ENCODE data around the gene C19orf12. TPM values are rescaled to one million over a fixed set of nuclear protein-coding genes. Genes with fewer than 3 reads are reported as not detected.
"Not testable (repeated sequence)": the region's sequence is repeated elsewhere in the genome, so short reads cannot be mapped to it uniquely, and the experiment has no call there.

Gene C19orf12
- total RNA-seq, 5 donors from 2014 or later (not counting 1 experiment from before 2014, with no cell fraction given) = 25.1 to 38.7 (median 34.2) TPM

DNA sequence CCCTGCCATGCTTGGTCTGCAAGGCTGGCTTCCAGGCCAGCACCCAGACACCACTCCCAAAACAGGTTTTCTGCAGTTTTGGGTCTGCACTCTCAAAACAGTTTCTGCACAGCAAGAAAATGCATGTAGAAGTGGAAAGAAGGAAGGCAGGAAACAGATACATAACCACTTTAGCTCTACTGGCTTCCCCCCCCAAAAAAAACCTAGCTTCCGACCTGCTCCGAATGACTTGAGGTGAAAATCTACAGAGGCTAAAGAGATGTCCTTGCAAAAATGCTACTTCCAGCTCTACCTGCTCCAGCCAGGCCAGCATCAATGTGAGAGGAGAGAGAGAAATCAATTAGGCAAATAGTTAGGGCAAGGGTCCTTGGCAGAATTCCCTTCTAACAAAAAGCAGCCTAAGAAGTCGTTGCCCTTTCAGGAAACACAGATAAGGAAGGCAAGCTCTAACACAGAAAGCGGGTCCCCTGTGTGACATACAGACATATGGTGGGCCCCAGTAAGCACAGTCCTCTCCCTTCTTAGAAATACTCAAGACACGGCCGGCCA, 3.4 kb downstream of the C19orf12 start:
- Mint-ChIP-seq H3K36me3 (peaks cover 11% of the 10 kb centered on the region), H3K27me3 (no peaks in the 10 kb centered on the region), H3K27ac (peak overlapping the region; percentile 91 to 97), H3K4me1 (peaks cover 76 to 79% (median 78%) of the 10 kb centered on the region in 3 donors), H3K4me3 (peak overlapping the region; percentile 58 to 85 (median 70)), H3K9me3 (no peaks in the 10 kb centered on the region)
- H3K4me3 ChIP-seq (ENCODE audit: control insufficient read depth in 1 of 2, extremely low read depth in 1 of 2, low read length in 1 of 2) = peak overlapping the region in 1 of 2 donors; percentile 24
- 77% methylated on average over 3 of the region's 6 CpGs for WGBS (ENCODE audit: insufficient coverage)
- peaks cover 3 to 19% of the 10 kb centered on the region in 2 donors for H3K36me3 ChIP-seq (ENCODE audit: control insufficient read depth in 2 of 2, extremely low read depth in 1 of 2, insufficient read depth in 1 of 2, low read length in 1 of 2)
- H3K27ac ChIP-seq (ENCODE audit: low read length) = peak overlapping the region; percentile 70
- H3K27me3 ChIP-seq (replicated peaks in 1 of 2; ENCODE audit: control insufficient read depth in 2 of 2, extremely low read depth in 1 of 2, insufficient read depth in 2 of 2, low read length in 1 of 2) = no peaks in the 10 kb centered on the region
- DNase-seq (peak in 7 of 35 experiments; percentile 17 to 48 (median 30)), ATAC-seq (replicated peaks in 1 of 4) (no peak)
- H3K9me3 ChIP-seq = no peaks in the 10 kb centered on the region
- H3K4me1 ChIP-seq (ENCODE audit: control insufficient read depth in 1 of 2, extremely low read depth in 1 of 2, insufficient read depth in 2 of 2, low read length in 2 of 2) = peaks cover 40 to 87% of the 10 kb centered on the region in 2 experiments
- CTCF ChIA-PET = interaction anchor here (0.6 to 3.8 kb wide), 10 partner anchors 9 to 159 kb away, joined by 3 to 15 read pairs (median 5); partner anchors contain the start of gene POP4 (in 1 of the 2)
- POLR2A ChIA-PET = no interaction called here

DNA sequence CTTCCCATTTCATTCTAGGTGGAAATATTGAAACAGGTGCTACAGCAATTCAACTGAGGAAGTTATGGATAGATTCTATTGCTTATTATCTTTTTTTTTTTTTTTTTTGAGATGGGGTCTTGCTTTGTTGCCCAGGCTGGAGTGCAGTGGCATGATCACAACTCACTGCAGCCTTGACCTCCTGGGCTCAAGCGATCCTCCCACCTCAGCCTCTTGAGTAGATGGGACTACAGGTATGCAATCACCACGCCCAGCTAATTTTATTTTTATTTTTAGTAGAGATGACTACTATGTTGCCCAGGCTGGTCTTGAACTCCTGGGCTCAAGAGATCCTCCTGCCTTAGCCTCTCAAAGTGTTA, 5.6 kb downstream of the C19orf12 start:
- H3K9me3 ChIP-seq; POLR2A ChIA-PET; H3K9me3 Mint-ChIP-seq; H3K27me3 ChIP-seq (replicated peaks in 1 of 2; ENCODE audit: control insufficient read depth in 2 of 2, extremely low read depth in 1 of 2, insufficient read depth in 2 of 2, low read length in 1 of 2); ATAC-seq (replicated peaks in 1 of 4); H3K27me3 Mint-ChIP-seq; H3K27ac ChIP-seq (ENCODE audit: low read length); H3K4me3 ChIP-seq (ENCODE audit: control insufficient read depth in 1 of 2, extremely low read depth in 1 of 2, low read length in 1 of 2); DNase-seq; CTCF ChIA-PET: not testable (repeated sequence)
- Mint-ChIP-seq H3K4me3 (peak overlapping the region in 1 of 3 donors; percentile 85), H3K4me1 (peaks cover 72 to 84% (median 78%) of the 10 kb centered on the region in 3 donors), H3K36me3 (peaks cover 27% of the 10 kb centered on the region), H3K27ac (peak overlapping the region in 1 of 2 donors; percentile 91)
- H3K36me3 ChIP-seq (ENCODE audit: control insufficient read depth in 2 of 2, extremely low read depth in 1 of 2, insufficient read depth in 1 of 2, low read length in 1 of 2) = peaks cover 6 to 38% of the 10 kb centered on the region in 2 donors
- WGBS (ENCODE audit: insufficient coverage) = no CpG with 5 or more reads among the region's 2 CpGs
- peaks cover 36 to 74% of the 10 kb centered on the region in 2 experiments for H3K4me1 ChIP-seq (ENCODE audit: control insufficient read depth in 1 of 2, extremely low read depth in 1 of 2, insufficient read depth in 2 of 2, low read length in 2 of 2)

DNA sequence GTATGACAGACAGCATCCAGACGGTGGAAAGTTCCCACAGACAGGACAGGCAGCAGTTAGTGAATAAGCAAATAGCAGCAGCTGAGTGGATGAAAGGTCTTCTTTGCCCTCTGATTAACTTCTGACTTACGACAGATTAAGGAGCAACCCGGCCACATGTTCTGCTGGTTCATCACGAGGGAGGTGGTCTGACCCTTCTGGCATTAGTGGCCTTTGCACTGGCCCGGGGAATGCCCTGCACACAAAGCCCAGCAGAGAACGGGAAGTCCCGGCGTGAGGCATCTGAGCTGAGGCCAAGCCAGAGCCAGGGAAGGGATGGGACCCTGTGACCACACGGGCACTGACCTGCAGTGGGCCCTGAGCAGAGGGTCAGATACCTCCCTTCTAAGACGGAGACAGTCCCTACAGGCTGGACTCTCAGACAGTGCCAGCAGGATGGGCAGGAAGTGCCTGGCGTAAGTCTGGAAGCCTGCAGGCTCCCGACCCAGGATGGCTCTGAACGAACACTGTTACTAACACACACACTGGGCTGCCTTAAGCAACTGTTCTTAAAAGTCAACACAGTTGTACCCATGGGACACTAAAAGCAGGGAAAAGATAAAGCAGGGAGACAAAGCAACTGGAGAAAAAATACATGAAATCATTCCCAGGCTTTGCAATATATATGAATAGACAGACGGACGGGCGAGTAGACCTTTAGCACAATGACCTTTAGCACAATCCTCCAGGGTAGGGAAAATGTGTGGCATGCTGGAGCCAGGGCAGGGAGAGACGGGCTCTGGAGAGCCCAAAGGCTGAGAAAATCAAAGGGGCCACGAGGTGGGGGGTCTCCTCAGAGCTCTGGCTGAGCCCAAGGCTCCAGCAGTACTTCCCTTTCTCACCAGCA, 6.3 kb downstream of the C19orf12 start:
- no peak overlapping the region for H3K4me3 ChIP-seq (ENCODE audit: control insufficient read depth in 1 of 2, extremely low read depth in 1 of 2, low read length in 1 of 2)
- ChIA-PET CTCF (no interaction called here), POLR2A (no interaction called here)
- H3K4me1 ChIP-seq (ENCODE audit: control insufficient read depth in 1 of 2, extremely low read depth in 1 of 2, insufficient read depth in 2 of 2, low read length in 2 of 2) = peaks cover 32 to 68% of the 10 kb centered on the region in 2 experiments
- Mint-ChIP-seq H3K27ac (peak overlapping the region; percentile 67 to 84), H3K9me3 (no peaks in the 10 kb centered on the region), H3K4me1 (peaks cover 68 to 78% (median 73%) of the 10 kb centered on the region in 3 donors), H3K4me3 (peak overlapping the region in 1 of 3 donors; percentile 46), H3K27me3 (no peaks in the 10 kb centered on the region), H3K36me3 (peaks cover 28% of the 10 kb centered on the region)
- no peak for DNase-seq
- WGBS (ENCODE audit: insufficient coverage) = 95% methylated on average over 10 of the region's 18 CpGs
- no peak for ATAC-seq (replicated peaks in 1 of 4)
- H3K27ac ChIP-seq (ENCODE audit: low read length) = no peak overlapping the region
- H3K9me3 ChIP-seq = no peaks in the 10 kb centered on the region
- H3K36me3 ChIP-seq (ENCODE audit: control insufficient read depth in 2 of 2, extremely low read depth in 1 of 2, insufficient read depth in 1 of 2, low read length in 1 of 2) = peaks cover 6 to 41% of the 10 kb centered on the region in 2 donors
- no peaks in the 10 kb centered on the region for H3K27me3 ChIP-seq (replicated peaks in 1 of 2; ENCODE audit: control insufficient read depth in 2 of 2, extremely low read depth in 1 of 2, insufficient read depth in 2 of 2, low read length in 1 of 2)

- no peaks in the 10 kb centered on the region for H3K9me3 ChIP-seq
- ATAC-seq (replicated peaks in 1 of 4) (no peak), DNase-seq (no peak)
- CTCF ChIA-PET = interaction anchor here (0.8 to 1.1 kb wide), 2 partner anchors 10 to 15 kb away, joined by 5 read pairs; no protein-coding TSS in a partner anchor
- Mint-ChIP-seq H3K27me3 (no peaks in the 10 kb centered on the region), H3K4me3 (no peak overlapping the region), H3K36me3 (peaks cover 28% of the 10 kb centered on the region), H3K4me1 (peaks cover 46 to 57% (median 52%) of the 10 kb centered on the region in 3 donors), H3K9me3 (no peaks in the 10 kb centered on the region), H3K27ac (peak overlapping the region in 1 of 2 donors; percentile 22)
- H3K4me1 ChIP-seq (ENCODE audit: control insufficient read depth in 1 of 2, extremely low read depth in 1 of 2, insufficient read depth in 2 of 2, low read length in 2 of 2) = peaks cover 17 to 46% of the 10 kb centered on the region in 2 experiments
- no peak overlapping the region for H3K27ac ChIP-seq (ENCODE audit: low read length)
- POLR2A ChIA-PET = no interaction called here
- no peaks in the 10 kb centered on the region for H3K27me3 ChIP-seq (replicated peaks in 1 of 2; ENCODE audit: control insufficient read depth in 2 of 2, extremely low read depth in 1 of 2, insufficient read depth in 2 of 2, low read length in 1 of 2)
- H3K4me3 ChIP-seq (ENCODE audit: control insufficient read depth in 1 of 2, extremely low read depth in 1 of 2, low read length in 1 of 2) = no peak overlapping the region
- WGBS (ENCODE audit: insufficient coverage) = 90% methylated on average over 4 of the region's 6 CpGs
- peaks cover 11 to 56% of the 10 kb centered on the region in 2 donors for H3K36me3 ChIP-seq (ENCODE audit: control insufficient read depth in 2 of 2, extremely low read depth in 1 of 2, insufficient read depth in 1 of 2, low read length in 1 of 2)
Observed at GRCh38 chr19:29706635-29707034, 8.4 kb downstream of the C19orf12 start.

- no peak for ATAC-seq (replicated peaks in 1 of 4)
- H3K4me3 Mint-ChIP-seq = no peak overlapping the region
- no peaks in the 10 kb centered on the region for H3K27me3 Mint-ChIP-seq
- H3K27ac Mint-ChIP-seq = peak overlapping the region; percentile 15 to 28
- peaks cover 11 to 59% of the 10 kb centered on the region in 2 donors for H3K36me3 ChIP-seq (ENCODE audit: control insufficient read depth in 2 of 2, extremely low read depth in 1 of 2, insufficient read depth in 1 of 2, low read length in 1 of 2)
- DNase-seq = no peak
- POLR2A ChIA-PET = interaction anchor here in 1 of 2 donors (1.0 kb wide), 1 partner anchor 95 kb away, joined by 4 read pairs; no protein-coding TSS in a partner anchor
- H3K27me3 ChIP-seq (replicated peaks in 1 of 2; ENCODE audit: control insufficient read depth in 2 of 2, extremely low read depth in 1 of 2, insufficient read depth in 2 of 2, low read length in 1 of 2) = no peaks in the 10 kb centered on the region
- peaks cover 28% of the 10 kb centered on the region for H3K36me3 Mint-ChIP-seq
- CTCF ChIA-PET = interaction anchor here (0.5 to 1.1 kb wide), 4 partner anchors 9 to 16 kb away, joined by 3 to 5 read pairs (median 4); no protein-coding TSS in a partner anchor
- no peaks in the 10 kb centered on the region for H3K9me3 ChIP-seq
- no peak overlapping the region for H3K4me3 ChIP-seq (ENCODE audit: control insufficient read depth in 1 of 2, extremely low read depth in 1 of 2, low read length in 1 of 2)
- H3K4me1 Mint-ChIP-seq = peaks cover 38 to 48% (median 42%) of the 10 kb centered on the region in 3 donors
- 93% methylated on average over 5 of the region's 9 CpGs for WGBS (ENCODE audit: insufficient coverage)
- H3K9me3 Mint-ChIP-seq = no peaks in the 10 kb centered on the region
- no peak overlapping the region for H3K27ac ChIP-seq (ENCODE audit: low read length)
- peaks cover 14 to 37% of the 10 kb centered on the region in 2 experiments for H3K4me1 ChIP-seq (ENCODE audit: control insufficient read depth in 1 of 2, extremely low read depth in 1 of 2, insufficient read depth in 2 of 2, low read length in 2 of 2)
Observed at GRCh38 chr19:29705706-29706105, 9.4 kb downstream of the C19orf12 start.
